ENCODE data around the gene ARMC8.

The ARMC8 gene

DNA sequence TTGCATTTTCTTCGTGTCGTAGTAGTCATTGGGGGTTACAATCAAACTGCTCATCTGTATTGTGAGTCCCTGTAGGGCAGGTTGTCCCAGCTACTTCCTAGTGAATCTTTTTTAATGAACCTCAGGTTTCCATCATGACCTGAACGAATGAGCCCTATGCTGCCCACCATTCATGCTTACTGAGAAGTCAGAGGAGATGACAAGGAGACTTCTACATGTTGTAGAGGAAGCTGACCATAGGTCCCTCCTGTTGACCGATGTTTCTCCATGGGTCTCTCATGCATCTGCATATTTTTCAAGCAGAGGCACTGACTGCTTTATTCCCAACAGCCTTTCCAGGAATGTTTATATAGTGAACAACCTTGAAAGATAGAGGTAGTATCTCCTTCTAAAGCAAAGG is 147.5 kb downstream of the ARMC8 start:
- no peaks in the 10 kb centered on the region for H3K9me3 ChIP-seq (replicated peaks; ENCODE audit: low read length)
- no peak overlapping the region for H3K4me2 ChIP-seq (ENCODE audit: low read length)
- H3K36me3 ChIP-seq (ENCODE audit: insufficient read depth, low read length) = no peaks in the 10 kb centered on the region
- no peak overlapping the region for H3K4me3 ChIP-seq (ENCODE audit: low read length)
- peaks cover 14% of the 10 kb centered on the region for H3K27me3 ChIP-seq (ENCODE audit: control insufficient read depth, insufficient read depth, low read length)
- no peak overlapping the region for H3K9ac ChIP-seq (ENCODE audit: low read depth, low read length)
- H3K4me1 ChIP-seq (ENCODE audit: control insufficient read depth, insufficient read depth, low read length) = peaks cover 4% of the 10 kb centered on the region

DNA sequence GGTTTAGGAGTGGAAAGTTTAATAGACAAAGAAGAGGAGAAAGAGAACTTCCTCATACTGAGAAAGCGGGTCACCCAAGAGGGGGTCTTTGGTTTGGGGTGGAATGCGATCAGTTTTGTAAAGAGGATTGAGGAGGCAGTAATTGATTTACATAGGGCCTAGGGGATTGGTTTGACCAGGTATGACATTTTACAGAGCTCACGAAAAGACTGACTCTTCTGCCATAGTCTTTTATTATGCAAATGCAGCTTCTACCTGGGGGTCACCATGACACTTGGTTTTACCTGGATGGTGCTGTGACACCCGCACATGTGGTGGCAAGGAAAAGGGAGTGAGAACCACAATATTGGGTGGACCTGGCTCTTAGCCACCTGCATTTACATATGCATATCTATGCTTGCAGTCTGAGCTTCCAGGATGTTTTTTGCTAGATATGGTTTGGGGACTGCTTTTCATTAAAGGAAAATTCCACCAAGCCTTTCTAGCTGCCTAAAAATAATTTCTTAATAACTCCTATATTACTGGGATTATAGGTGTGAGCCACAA is 149.4 kb downstream of the ARMC8 start:
- Histone ChIP-seq H3K9me3 (replicated peaks; ENCODE audit: low read length) (no peaks in the 10 kb centered on the region), H3K27me3 (ENCODE audit: control insufficient read depth, insufficient read depth, low read length) (peaks cover 14% of the 10 kb centered on the region), H3K4me1 (ENCODE audit: control insufficient read depth, insufficient read depth, low read length) (no peaks in the 10 kb centered on the region), H3K4me2 (ENCODE audit: low read length) (no peak overlapping the region), H3K36me3 (ENCODE audit: insufficient read depth, low read length) (no peaks in the 10 kb centered on the region), H3K4me3 (ENCODE audit: low read length) (no peak overlapping the region), H3K9ac (ENCODE audit: low read depth, low read length) (no peak overlapping the region)

DNA sequence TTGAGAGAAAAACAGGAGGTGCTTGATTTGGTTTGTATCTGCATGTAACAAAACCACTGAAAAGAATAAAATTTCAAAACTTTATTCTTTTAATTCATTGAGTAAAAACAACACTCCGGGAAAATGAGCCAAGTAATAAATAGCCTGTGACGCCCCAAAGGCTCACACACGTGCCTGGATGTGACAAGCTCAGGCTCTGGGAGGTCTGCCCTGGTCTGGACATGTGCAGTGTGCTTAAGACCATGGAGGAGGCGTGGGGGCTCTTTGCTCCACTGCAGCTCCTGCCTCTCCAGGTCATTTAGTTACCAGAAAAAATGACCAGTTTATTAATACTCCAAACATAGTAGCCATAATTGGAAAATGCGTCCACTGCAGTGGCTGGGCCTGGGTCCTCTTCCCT is 151.1 kb downstream of the ARMC8 start:
- no peak overlapping the region for H3K9ac ChIP-seq (ENCODE audit: low read depth, low read length)
- H3K36me3 ChIP-seq (ENCODE audit: insufficient read depth, low read length) = no peaks in the 10 kb centered on the region
- no peak overlapping the region for H3K4me2 ChIP-seq (ENCODE audit: low read length)
- no peaks in the 10 kb centered on the region for H3K4me1 ChIP-seq (ENCODE audit: control insufficient read depth, insufficient read depth, low read length)
- H3K9me3 ChIP-seq (replicated peaks; ENCODE audit: low read length) = no peaks in the 10 kb centered on the region
- H3K27me3 ChIP-seq (ENCODE audit: control insufficient read depth, insufficient read depth, low read length) = peaks cover 14% of the 10 kb centered on the region
- no peak overlapping the region for H3K4me3 ChIP-seq (ENCODE audit: low read length)

DNA sequence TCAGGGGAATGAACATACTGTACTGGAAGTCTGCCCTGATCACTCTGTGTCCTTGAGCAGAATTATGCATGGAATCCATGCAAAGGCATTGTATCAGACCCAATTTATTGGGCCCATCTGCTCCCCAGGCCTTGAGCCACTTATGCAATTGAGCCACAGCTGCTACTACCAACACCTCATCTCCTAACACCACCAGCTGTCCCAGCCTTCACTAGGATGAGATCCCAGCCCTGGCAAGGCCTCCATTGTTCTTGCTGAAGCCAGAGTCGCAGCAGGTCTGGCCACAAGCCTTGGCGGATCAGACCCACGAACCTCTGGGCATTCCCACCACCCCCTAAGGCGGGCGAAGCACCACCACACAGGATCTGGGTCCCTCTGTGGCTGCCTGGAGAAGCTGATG is 151.7 kb downstream of the ARMC8 start:
- H3K4me2 ChIP-seq (ENCODE audit: low read length) = no peak overlapping the region
- peaks cover 10% of the 10 kb centered on the region for H3K27me3 ChIP-seq (ENCODE audit: control insufficient read depth, insufficient read depth, low read length)
- H3K4me1 ChIP-seq (ENCODE audit: control insufficient read depth, insufficient read depth, low read length) = no peaks in the 10 kb centered on the region
- H3K9ac ChIP-seq (ENCODE audit: low read depth, low read length) = no peak overlapping the region
- no peaks in the 10 kb centered on the region for H3K9me3 ChIP-seq (replicated peaks; ENCODE audit: low read length)
- no peak overlapping the region for H3K4me3 ChIP-seq (ENCODE audit: low read length)
- H3K36me3 ChIP-seq (ENCODE audit: insufficient read depth, low read length) = no peaks in the 10 kb centered on the region

- no peaks in the 10 kb centered on the region for H3K36me3 ChIP-seq (ENCODE audit: insufficient read depth, low read length)
- no peak overlapping the region for H3K4me2 ChIP-seq (ENCODE audit: low read length)
- H3K4me1 ChIP-seq (ENCODE audit: control insufficient read depth, insufficient read depth, low read length) = no peaks in the 10 kb centered on the region
- no peaks in the 10 kb centered on the region for H3K27me3 ChIP-seq (ENCODE audit: control insufficient read depth, insufficient read depth, low read length)
- H3K9me3 ChIP-seq (replicated peaks; ENCODE audit: low read length) = no peaks in the 10 kb centered on the region
- no peak overlapping the region for H3K4me3 ChIP-seq (ENCODE audit: low read length)
- no peak overlapping the region for H3K9ac ChIP-seq (ENCODE audit: low read depth, low read length)
Measured at GRCh38 chr3:138340511-138340910, 153.4 kb downstream of the ARMC8 start.

GRCh38 chr3:138344754-138345153 is 157.7 kb downstream of the ARMC8 start:
- no peak overlapping the region for H3K4me3 ChIP-seq (ENCODE audit: low read length)

More at GRCh38 chr3:138344754-138345153, 157.7 kb downstream of the ARMC8 start:
- Histone ChIP-seq H3K9me3 (replicated peaks; ENCODE audit: low read length) (no peaks in the 10 kb centered on the region), H3K36me3 (ENCODE audit: insufficient read depth, low read length) (no peaks in the 10 kb centered on the region), H3K4me2 (ENCODE audit: low read length) (no peak overlapping the region), H3K9ac (ENCODE audit: low read depth, low read length) (no peak overlapping the region), H3K27me3 (ENCODE audit: control insufficient read depth, insufficient read depth, low read length) (no peaks in the 10 kb centered on the region), H3K4me1 (ENCODE audit: control insufficient read depth, insufficient read depth, low read length) (peaks cover 14% of the 10 kb centered on the region)
